ENCODE measurements around the gene SUPT3H. TPM values are rescaled to one million over a fixed set of nuclear protein-coding genes. Genes with fewer than 3 reads are reported as not detected.

Gene SUPT3H
- total and polyA plus RNA-seq, 2 of the 13 experiments (the other 11 are each of a cell fraction or from before 2014, with no cell fraction given), result 11.9 to 36.1 TPM

DNA sequence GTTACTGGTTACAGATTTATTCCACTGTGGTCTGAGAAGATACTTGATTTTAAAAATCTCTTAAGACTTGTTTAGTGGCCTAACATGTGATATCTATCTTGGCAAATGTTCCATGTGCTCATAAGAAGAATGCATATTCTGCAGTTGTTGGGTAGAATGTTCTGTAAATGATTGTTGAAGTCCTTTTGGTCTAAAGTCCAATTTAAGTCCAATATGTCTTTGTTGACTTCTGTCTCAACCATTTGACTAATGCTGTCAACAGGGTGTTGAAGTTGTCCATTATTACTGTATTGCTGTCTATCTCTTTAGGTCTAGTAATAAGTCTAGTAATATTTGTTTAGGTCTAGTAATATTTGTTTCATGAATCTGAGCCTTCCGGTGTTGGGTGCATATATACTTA, 437.4 kb downstream of the SUPT3H start (continued):
- TF ChIP-seq, protein P1, sequence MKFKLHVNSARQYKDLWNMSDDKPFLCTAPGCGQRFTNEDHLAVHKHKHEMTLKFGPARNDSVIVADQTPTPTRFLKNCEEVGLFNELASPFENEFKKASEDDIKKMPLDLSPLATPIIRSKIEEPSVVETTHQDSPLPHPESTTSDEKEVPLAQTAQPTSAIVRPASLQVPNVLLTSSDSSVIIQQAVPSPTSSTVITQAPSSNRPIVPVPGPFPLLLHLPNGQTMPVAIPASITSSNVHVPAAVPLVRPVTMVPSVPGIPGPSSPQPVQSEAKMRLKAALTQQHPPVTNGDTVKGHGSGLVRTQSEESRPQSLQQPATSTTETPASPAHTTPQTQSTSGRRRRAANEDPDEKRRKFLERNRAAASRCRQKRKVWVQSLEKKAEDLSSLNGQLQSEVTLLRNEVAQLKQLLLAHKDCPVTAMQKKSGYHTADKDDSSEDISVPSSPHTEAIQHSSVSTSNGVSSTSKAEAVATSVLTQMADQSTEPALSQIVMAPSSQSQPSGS (CRISPR knock-in tag; IDR thresholded peaks at IDR 0.05), result 0 out of 2 replicates have a peak, but pooled peaks have one; percentile 47
- TF ChIP-seq SKI (IDR thresholded peaks at IDR 0.05; ENCODE audit: partially characterized antibody), result peak; percentile 63
- no peak for TF ChIP-seq PAF1 (CRISPR knock-in tag; IDR thresholded peaks at IDR 0.05)
- TF ChIP-seq TEAD3 (CRISPR knock-in tag; optimal IDR thresholded peaks at IDR 0.05; ENCODE audit: borderline replicate concordance), result peak; percentile 33
- peak; percentile 96 for TF ChIP-seq ZNF644 (CRISPR knock-in tag; IDR thresholded peaks at IDR 0.05; ENCODE audit: low read depth)
- TF ChIP-seq TBX3 (IDR thresholded peaks at IDR 0.05; ENCODE audit: borderline replicate concordance), result peak; percentile 95
- peak; percentile 52; the same call in 1 of the 2 replicates for TF ChIP-seq ZNF792 (CRISPR knock-in tag; IDR thresholded peaks at IDR 0.05)
- TF ChIP-seq GATAD2A (CRISPR knock-in tag; IDR thresholded peaks at IDR 0.05), result peak; percentile 92
- TF ChIP-seq HOXA7 (CRISPR knock-in tag; IDR thresholded peaks at IDR 0.05), result no peak
- TF ChIP-seq, protein P2, sequence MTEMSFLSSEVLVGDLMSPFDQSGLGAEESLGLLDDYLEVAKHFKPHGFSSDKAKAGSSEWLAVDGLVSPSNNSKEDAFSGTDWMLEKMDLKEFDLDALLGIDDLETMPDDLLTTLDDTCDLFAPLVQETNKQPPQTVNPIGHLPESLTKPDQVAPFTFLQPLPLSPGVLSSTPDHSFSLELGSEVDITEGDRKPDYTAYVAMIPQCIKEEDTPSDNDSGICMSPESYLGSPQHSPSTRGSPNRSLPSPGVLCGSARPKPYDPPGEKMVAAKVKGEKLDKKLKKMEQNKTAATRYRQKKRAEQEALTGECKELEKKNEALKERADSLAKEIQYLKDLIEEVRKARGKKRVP (CRISPR knock-in tag; IDR thresholded peaks at IDR 0.05), result peak in 1 of 2 experiments; percentile 41; a peak in 1 of 4 replicates
- no peak for TF ChIP-seq PHF20 (CRISPR knock-in tag; IDR thresholded peaks at IDR 0.05)
- TF ChIP-seq FOXA3 (CRISPR knock-in tag; IDR thresholded peaks at IDR 0.05), result peak; percentile 98
- TF ChIP-seq, protein P3, sequence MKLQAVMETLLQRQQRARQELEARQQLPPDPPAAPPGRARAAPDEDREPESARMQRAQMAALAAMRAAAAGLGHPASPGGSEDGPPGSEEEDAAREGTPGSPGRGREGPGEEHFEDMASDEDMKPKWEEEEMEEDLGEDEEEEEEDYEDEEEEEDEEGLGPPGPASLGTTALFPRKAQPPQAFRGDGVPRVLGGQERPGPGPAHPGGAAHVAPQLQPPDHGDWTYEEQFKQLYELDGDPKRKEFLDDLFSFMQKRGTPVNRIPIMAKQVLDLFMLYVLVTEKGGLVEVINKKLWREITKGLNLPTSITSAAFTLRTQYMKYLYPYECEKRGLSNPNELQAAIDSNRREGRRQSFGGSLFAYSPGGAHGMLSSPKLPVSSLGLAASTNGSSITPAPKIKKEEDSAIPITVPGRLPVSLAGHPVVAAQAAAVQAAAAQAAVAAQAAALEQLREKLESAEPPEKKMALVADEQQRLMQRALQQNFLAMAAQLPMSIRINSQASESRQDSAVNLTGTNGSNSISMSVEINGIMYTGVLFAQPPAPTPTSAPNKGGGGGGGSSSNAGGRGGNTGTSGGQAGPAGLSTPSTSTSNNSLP (IDR thresholded peaks at IDR 0.05; ENCODE audit: low read depth, low read length), result peak; percentile 88
- peak; percentile 53; the same call in 1 of the 2 replicates for TF ChIP-seq MED1 (CRISPR knock-in tag; IDR thresholded peaks at IDR 0.05)
- TF ChIP-seq, protein P4, sequence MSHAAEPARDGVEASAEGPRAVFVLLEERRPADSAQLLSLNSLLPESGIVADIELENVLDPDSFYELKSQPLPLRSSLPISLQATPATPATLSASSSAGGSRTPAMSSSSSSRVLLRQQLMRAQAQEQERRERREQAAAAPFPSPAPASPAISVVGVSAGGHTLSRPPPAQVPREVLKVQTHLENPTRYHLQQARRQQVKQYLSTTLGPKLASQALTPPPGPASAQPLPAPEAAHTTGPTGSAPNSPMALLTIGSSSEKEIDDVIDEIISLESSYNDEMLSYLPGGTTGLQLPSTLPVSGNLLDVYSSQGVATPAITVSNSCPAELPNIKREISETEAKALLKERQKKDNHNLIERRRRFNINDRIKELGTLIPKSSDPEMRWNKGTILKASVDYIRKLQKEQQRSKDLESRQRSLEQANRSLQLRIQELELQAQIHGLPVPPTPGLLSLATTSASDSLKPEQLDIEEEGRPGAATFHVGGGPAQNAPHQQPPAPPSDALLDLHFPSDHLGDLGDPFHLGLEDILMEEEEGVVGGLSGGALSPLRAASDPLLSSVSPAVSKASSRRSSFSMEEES (CRISPR knock-in tag; IDR thresholded peaks at IDR 0.05), result peak; percentile 44; the same call in 1 of the 2 replicates
- TF ChIP-seq, protein P5, sequence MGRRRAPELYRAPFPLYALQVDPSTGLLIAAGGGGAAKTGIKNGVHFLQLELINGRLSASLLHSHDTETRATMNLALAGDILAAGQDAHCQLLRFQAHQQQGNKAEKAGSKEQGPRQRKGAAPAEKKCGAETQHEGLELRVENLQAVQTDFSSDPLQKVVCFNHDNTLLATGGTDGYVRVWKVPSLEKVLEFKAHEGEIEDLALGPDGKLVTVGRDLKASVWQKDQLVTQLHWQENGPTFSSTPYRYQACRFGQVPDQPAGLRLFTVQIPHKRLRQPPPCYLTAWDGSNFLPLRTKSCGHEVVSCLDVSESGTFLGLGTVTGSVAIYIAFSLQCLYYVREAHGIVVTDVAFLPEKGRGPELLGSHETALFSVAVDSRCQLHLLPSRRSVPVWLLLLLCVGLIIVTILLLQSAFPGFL (CRISPR knock-in tag; IDR thresholded peaks at IDR 0.05), result no peak
- TF ChIP-seq, protein P6, sequence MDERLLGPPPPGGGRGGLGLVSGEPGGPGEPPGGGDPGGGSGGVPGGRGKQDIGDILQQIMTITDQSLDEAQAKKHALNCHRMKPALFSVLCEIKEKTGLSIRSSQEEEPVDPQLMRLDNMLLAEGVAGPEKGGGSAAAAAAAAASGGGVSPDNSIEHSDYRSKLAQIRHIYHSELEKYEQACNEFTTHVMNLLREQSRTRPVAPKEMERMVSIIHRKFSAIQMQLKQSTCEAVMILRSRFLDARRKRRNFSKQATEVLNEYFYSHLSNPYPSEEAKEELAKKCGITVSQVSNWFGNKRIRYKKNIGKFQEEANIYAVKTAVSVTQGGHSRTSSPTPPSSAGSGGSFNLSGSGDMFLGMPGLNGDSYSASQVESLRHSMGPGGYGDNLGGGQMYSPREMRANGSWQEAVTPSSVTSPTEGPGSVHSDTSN (CRISPR knock-in tag; IDR thresholded peaks at IDR 0.05), result 0 out of 2 replicates have a peak, but pooled peaks have one; percentile 33
- peak; percentile 68 for TF ChIP-seq FOXK1 (CRISPR knock-in tag; IDR thresholded peaks at IDR 0.05; ENCODE audit: borderline replicate concordance, low read depth)
- TF ChIP-seq, protein P7, sequence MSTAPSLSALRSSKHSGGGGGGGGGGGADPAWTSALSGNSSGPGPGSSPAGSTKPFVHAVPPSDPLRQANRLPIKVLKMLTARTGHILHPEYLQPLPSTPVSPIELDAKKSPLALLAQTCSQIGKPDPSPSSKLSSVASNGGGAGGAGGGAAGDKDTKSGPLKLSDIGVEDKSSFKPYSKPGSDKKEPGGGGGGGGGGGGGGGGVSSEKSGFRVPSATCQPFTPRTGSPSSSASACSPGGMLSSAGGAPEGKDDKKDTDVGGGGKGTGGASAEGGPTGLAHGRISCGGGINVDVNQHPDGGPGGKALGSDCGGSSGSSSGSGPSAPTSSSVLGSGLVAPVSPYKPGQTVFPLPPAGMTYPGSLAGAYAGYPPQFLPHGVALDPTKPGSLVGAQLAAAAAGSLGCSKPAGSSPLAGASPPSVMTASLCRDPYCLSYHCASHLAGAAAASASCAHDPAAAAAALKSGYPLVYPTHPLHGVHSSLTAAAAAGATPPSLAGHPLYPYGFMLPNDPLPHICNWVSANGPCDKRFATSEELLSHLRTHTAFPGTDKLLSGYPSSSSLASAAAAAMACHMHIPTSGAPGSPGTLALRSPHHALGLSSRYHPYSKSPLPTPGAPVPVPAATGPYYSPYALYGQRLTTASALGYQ (CRISPR knock-in tag; IDR thresholded peaks at IDR 0.05), result 0 out of 2 replicates have a peak, but pooled peaks have one; percentile 59
- peak; percentile 55; the same call in 1 of the 2 replicates for TF ChIP-seq IRF2 (CRISPR knock-in tag; IDR thresholded peaks at IDR 0.05)
- TF ChIP-seq ZIK1 (CRISPR knock-in tag; IDR thresholded peaks at IDR 0.05; ENCODE audit: borderline replicate concordance, low read depth), result no peak

All from HepG2 (cell line).